ENCODE results near the gene PDE2A. TPM values are rescaled to one million over a fixed set of nuclear protein-coding genes. Genes with fewer than 3 reads are reported as not detected.

The PDE2A gene
- total RNA-seq, 1 experiment from 2014 or later, result 0.74 TPM

DNA sequence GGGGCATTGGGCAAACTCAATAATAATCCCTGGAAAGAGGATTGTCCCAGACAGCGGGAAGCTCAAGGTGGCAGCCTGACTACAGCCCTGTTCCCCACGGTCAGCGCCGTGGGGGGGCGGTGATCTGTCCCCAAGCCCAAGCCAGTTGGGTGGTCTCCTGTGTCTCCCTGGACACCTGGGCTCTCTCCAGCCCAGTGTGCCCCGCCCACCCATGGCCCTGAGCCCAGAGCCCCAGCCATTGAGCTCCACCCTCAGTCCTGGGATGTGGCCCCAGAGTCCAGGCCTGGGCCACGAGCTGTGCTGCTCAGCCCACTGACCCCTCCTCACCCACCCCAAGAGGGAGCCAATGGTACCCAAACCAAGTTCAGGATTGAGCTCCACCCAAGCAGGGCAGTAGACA, 27.9 kb upstream of the PDE2A start:
- no TSS peak for BruUV-seq (replicated peaks)
- ChIA-PET CTCF (interaction anchor here (0.6 kb wide), 1 partner anchor 679 kb away, joined by 4 read pairs; no protein-coding TSS in a partner anchor), POLR2A (no interaction called here)
- TF ChIP-seq, protein P1, sequence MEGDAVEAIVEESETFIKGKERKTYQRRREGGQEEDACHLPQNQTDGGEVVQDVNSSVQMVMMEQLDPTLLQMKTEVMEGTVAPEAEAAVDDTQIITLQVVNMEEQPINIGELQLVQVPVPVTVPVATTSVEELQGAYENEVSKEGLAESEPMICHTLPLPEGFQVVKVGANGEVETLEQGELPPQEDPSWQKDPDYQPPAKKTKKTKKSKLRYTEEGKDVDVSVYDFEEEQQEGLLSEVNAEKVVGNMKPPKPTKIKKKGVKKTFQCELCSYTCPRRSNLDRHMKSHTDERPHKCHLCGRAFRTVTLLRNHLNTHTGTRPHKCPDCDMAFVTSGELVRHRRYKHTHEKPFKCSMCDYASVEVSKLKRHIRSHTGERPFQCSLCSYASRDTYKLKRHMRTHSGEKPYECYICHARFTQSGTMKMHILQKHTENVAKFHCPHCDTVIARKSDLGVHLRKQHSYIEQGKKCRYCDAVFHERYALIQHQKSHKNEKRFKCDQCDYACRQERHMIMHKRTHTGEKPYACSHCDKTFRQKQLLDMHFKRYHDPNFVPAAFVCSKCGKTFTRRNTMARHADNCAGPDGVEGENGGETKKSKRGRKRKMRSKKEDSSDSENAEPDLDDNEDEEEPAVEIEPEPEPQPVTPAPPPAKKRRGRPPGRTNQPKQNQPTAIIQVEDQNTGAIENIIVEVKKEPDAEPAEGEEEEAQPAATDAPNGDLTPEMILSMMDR (IDR thresholded peaks at IDR 0.05), result no peak
- TF ChIP-seq SIN3A (IDR thresholded peaks at IDR 0.05; ENCODE audit: borderline replicate concordance, insufficient read depth, low read depth, low read length), result no peak
- no peak for TF ChIP-seq TCF7L2 (IDR thresholded peaks at IDR 0.05; ENCODE audit: low read depth, low read length)
- TF ChIP-seq POLR2AphosphoS5 (IDR thresholded peaks at IDR 0.05; ENCODE audit: low read depth, low read length), result no peak
- TF ChIP-seq, protein P2, sequence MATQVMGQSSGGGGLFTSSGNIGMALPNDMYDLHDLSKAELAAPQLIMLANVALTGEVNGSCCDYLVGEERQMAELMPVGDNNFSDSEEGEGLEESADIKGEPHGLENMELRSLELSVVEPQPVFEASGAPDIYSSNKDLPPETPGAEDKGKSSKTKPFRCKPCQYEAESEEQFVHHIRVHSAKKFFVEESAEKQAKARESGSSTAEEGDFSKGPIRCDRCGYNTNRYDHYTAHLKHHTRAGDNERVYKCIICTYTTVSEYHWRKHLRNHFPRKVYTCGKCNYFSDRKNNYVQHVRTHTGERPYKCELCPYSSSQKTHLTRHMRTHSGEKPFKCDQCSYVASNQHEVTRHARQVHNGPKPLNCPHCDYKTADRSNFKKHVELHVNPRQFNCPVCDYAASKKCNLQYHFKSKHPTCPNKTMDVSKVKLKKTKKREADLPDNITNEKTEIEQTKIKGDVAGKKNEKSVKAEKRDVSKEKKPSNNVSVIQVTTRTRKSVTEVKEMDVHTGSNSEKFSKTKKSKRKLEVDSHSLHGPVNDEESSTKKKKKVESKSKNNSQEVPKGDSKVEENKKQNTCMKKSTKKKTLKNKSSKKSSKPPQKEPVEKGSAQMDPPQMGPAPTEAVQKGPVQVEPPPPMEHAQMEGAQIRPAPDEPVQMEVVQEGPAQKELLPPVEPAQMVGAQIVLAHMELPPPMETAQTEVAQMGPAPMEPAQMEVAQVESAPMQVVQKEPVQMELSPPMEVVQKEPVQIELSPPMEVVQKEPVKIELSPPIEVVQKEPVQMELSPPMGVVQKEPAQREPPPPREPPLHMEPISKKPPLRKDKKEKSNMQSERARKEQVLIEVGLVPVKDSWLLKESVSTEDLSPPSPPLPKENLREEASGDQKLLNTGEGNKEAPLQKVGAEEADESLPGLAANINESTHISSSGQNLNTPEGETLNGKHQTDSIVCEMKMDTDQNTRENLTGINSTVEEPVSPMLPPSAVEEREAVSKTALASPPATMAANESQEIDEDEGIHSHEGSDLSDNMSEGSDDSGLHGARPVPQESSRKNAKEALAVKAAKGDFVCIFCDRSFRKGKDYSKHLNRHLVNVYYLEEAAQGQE (IDR thresholded peaks at IDR 0.05; ENCODE audit: insufficient read depth in 1 of 2, low read depth in 2 of 2, low read length in 1 of 2), result no peak
- Histone ChIP-seq H3K4me1 (ENCODE audit: control insufficient read depth, insufficient read depth, low read length) (no peaks in the 10 kb centered on the region), H3K27me3 (ENCODE audit: control insufficient read depth, insufficient read depth, low read length) (no peaks in the 10 kb centered on the region), H3K36me3 (ENCODE audit: control insufficient read depth, insufficient read depth, low read length) (no peaks in the 10 kb centered on the region), H3K27ac (ENCODE audit: low read length) (no peak overlapping the region), H3K9me3 (ENCODE audit: control insufficient read depth, insufficient read depth, low read depth, low read length) (no peaks in the 10 kb centered on the region), H3K4me3 (ENCODE audit: low read depth in 2 of 2, low read length in 2 of 2) (no peak overlapping the region)
- intact Hi-C loops (cut with micrococcal nuclease; ENCODE audit: unreplicated experiment), result no loop called here
- ATAC-seq, result no peak
- no peak for DNase-seq (ENCODE audit: low read depth, low spot score)
- in situ Hi-C loops (cut with HindIII; ENCODE audit: low pct_unique_long_range_greater_than_20kb, low sequenced_read_pairs), result no loop called here

DNA sequence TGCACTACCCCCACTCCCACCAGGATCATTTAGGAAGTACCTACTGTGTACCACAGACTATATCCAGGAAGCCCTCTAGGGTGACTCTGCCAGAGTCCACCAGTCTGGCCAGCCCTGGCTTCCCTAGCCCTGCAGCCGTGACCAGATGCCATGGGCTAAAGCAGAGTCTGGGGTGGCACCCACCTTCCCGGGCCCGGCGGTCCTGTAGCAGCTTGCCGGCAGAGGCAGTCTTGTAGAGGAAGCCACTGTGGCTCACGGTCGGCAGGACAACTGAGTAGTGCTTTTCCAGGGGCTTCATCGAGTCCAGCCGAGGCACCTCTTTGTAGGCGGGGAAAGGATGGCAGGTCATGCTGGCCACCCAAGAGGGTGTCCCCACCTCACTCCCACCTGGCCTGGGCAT, 27.2 kb upstream of the PDE2A start:
- Histone ChIP-seq H3K9me3 (ENCODE audit: control insufficient read depth, insufficient read depth, low read depth, low read length) (no peaks in the 10 kb centered on the region), H3K27me3 (ENCODE audit: control insufficient read depth, insufficient read depth, low read length) (no peaks in the 10 kb centered on the region), H3K4me1 (ENCODE audit: control insufficient read depth, insufficient read depth, low read length) (no peaks in the 10 kb centered on the region), H3K36me3 (ENCODE audit: control insufficient read depth, insufficient read depth, low read length) (no peaks in the 10 kb centered on the region), H3K4me3 (ENCODE audit: low read depth in 2 of 2, low read length in 2 of 2) (no peak overlapping the region), H3K27ac (ENCODE audit: low read length) (no peak overlapping the region)
- no peak for DNase-seq (ENCODE audit: low read depth, low spot score)
- CTCF ChIA-PET, result no interaction called here
- TF ChIP-seq, protein P1 (IDR thresholded peaks at IDR 0.05), result no peak
- no peak for ATAC-seq
- in situ Hi-C loops (cut with HindIII; ENCODE audit: low pct_unique_long_range_greater_than_20kb, low sequenced_read_pairs), result no loop called here
- BruUV-seq (replicated peaks), result no TSS peak
- intact Hi-C loops (cut with micrococcal nuclease; ENCODE audit: unreplicated experiment), result no loop called here
- POLR2A ChIA-PET, result no interaction called here

DNA sequence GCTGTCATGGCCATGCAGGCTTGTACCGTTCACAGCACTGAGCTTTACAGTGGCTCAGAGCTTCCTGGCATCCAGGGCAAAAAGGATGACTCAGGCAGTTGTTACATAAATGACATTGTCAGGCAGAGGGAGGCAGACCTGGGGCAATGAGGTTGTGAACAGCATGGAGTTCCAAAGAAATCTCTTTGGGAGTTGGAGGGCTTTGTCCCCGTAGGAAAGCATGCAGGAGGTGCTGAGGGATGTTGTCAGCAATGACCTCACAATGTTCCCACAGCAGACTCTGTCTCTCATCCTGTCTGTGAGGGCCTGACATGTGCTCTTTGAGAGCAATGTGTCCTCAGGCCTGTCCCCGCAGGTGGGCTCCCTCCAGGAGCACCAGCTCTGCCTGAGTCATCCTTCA, 25.9 kb upstream of the PDE2A start:
- ChIA-PET CTCF (no interaction called here), POLR2A (no interaction called here)
- DNase-seq (ENCODE audit: low read depth, low spot score) (no peak), ATAC-seq (no peak)
- H3K27me3 ChIP-seq (ENCODE audit: control insufficient read depth, insufficient read depth, low read length), result no peaks in the 10 kb centered on the region
- no TSS peak for BruUV-seq (replicated peaks)
- no peaks in the 10 kb centered on the region for H3K9me3 ChIP-seq (ENCODE audit: control insufficient read depth, insufficient read depth, low read depth, low read length)
- H3K27ac ChIP-seq (ENCODE audit: low read length), result no peak overlapping the region
- H3K4me3 ChIP-seq (ENCODE audit: low read depth in 2 of 2, low read length in 2 of 2), result no peak overlapping the region
- intact Hi-C loops (cut with micrococcal nuclease; ENCODE audit: unreplicated experiment) (no loop called here), in situ Hi-C loops (cut with HindIII; ENCODE audit: low pct_unique_long_range_greater_than_20kb, low sequenced_read_pairs) (no loop called here)
- TF ChIP-seq, protein P2 (IDR thresholded peaks at IDR 0.05; ENCODE audit: insufficient read depth in 1 of 2, low read depth in 2 of 2, low read length in 1 of 2), result no peak
- no peak for TF ChIP-seq POLR2AphosphoS5 (IDR thresholded peaks at IDR 0.05; ENCODE audit: low read depth, low read length)
- TF ChIP-seq TCF7L2 (IDR thresholded peaks at IDR 0.05; ENCODE audit: low read depth, low read length), result no peak
- TF ChIP-seq, protein P1 (IDR thresholded peaks at IDR 0.05), result no peak
- TF ChIP-seq SIN3A (IDR thresholded peaks at IDR 0.05; ENCODE audit: borderline replicate concordance, insufficient read depth, low read depth, low read length), result no peak
- H3K36me3 ChIP-seq (ENCODE audit: control insufficient read depth, insufficient read depth, low read length), result no peaks in the 10 kb centered on the region
- no peaks in the 10 kb centered on the region for H3K4me1 ChIP-seq (ENCODE audit: control insufficient read depth, insufficient read depth, low read length)

Data from Panc1 (cell line).